Measurements from ENCODE around the gene PVRIG. TPM values are rescaled to one million over a fixed set of nuclear protein-coding genes. Genes with fewer than 3 reads are reported as not detected.
"Not testable (repeated sequence)": the region's sequence is repeated elsewhere in the genome, so short reads cannot be mapped to it uniquely, and the experiment has no call there.

Gene PVRIG
- total and polyA plus RNA-seq, 9 donors = 0.12 to 1.7 (median 0.28) TPM; not detected in 2

DNA sequence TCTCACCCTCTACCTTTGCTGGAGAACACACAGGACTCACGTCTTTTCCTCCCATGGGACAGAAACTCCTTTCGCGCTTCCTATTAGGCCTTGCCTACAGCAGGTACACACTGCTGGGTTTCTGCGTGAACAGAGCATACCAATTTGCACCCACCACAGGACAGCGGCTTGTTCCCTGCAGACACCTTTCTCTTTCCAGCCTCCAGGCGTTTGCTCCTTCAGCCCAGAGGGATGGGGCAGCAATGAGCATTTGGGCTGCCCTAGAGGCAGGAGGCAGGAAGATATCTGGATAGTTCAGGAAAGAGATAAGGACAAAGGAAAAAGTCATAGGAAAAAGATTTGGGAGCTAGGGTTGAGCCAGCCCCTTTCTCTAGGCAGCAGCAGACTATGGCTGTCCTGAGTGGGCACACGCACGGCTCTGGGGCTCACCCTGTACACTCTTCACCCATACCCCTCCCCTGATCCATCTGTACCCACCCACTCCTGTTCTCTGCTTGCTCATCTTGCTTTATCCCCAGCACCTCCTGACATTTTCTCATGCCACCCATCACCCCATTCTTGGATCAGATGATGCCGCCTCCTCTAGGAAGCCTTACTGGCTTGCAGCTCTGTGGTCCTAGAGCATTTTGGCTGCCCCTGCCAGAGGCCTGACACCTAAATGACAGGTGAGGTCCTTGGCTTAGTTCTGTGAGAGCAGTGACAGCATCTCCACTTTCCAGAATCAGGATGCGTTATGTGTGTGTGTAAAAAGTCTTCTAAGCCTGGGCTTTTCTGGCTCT, 47.0 kb downstream of the PVRIG start:
- Histone ChIP-seq H3K27me3 (no peaks in the 10 kb centered on the region), H3K9me3 (no peaks in the 10 kb centered on the region), H3K36me3 (no peaks in the 10 kb centered on the region), H3K4me1 (ENCODE audit: insufficient read depth) (peaks cover 5% of the 10 kb centered on the region), H3K4me3 (no peak overlapping the region), H3K27ac (no peak overlapping the region)
- DNase-seq = no peak
- TF ChIP-seq, protein P1, sequence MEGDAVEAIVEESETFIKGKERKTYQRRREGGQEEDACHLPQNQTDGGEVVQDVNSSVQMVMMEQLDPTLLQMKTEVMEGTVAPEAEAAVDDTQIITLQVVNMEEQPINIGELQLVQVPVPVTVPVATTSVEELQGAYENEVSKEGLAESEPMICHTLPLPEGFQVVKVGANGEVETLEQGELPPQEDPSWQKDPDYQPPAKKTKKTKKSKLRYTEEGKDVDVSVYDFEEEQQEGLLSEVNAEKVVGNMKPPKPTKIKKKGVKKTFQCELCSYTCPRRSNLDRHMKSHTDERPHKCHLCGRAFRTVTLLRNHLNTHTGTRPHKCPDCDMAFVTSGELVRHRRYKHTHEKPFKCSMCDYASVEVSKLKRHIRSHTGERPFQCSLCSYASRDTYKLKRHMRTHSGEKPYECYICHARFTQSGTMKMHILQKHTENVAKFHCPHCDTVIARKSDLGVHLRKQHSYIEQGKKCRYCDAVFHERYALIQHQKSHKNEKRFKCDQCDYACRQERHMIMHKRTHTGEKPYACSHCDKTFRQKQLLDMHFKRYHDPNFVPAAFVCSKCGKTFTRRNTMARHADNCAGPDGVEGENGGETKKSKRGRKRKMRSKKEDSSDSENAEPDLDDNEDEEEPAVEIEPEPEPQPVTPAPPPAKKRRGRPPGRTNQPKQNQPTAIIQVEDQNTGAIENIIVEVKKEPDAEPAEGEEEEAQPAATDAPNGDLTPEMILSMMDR (IDR thresholded peaks at IDR 0.05) = no peak
- TF ChIP-seq EP300 (IDR thresholded peaks at IDR 0.05) = no peak
- 91 to 94% (median 92%) methylated on average over 10 of the region's 10 CpGs for WGBS, 3 donors
- intact Hi-C loops (cut with DNase I) = no loop called here

DNA sequence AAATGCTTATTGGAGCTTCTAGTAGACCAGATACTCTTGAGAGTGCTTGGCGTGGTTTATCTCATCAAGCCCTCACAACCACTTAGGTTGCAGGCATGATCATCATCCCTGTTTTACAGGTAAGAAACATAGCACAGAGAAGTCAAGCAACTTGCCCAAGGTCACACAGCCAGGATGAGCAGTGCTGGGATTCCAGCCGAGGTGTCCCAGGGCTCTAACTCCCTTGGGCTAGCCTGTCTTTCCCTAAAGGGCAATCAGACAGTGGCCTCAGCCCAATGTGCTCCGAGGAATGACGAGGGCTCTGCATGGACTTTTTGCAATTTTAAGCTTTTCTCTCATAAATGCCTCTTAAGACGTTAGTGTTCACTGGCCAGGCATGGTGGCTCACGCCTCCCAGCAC, 47.9 kb downstream of the PVRIG start:
- Histone ChIP-seq H3K27ac (no peak overlapping the region), H3K4me3 (no peak overlapping the region), H3K36me3 (no peaks in the 10 kb centered on the region), H3K4me1 (ENCODE audit: insufficient read depth) (peaks cover 5% of the 10 kb centered on the region), H3K27me3 (no peaks in the 10 kb centered on the region), H3K9me3 (no peaks in the 10 kb centered on the region)
- DNase-seq = no peak
- TF ChIP-seq POLR2A (IDR thresholded peaks at IDR 0.05) = no peak
- TF ChIP-seq EP300 (IDR thresholded peaks at IDR 0.05) = no peak
- TF ChIP-seq, protein P1 (IDR thresholded peaks at IDR 0.05) = no peak
- intact Hi-C loops (cut with DNase I) = no loop called here
- WGBS, 3 donors = 84 to 89% (median 88%) methylated on average over 6 of the region's 6 CpGs

DNA sequence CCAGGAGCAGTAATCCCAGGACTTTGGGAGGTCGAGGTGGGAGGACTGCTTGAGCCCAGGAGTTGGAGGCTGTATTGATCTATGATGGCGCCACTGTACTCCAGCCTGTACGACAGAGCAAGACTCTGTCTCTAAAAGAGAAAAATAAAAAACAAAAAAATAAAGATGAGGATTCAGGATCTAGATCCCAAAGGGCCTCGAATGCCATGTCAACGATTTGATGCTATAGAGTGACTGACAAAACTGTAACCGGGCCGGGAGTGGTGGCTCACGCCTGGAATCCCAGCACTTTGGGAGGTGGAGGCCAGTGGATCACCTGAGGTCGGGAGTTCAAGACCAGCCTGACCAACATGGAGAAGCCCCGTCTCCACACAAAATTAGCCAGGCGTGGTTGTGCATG, 49.1 kb downstream of the PVRIG start:
- intact Hi-C loops (cut with DNase I); DNase-seq: not testable (repeated sequence)
- 87 to 90% (median 88%) methylated on average over 11 of the region's 11 CpGs for WGBS, 3 donors

DNA sequence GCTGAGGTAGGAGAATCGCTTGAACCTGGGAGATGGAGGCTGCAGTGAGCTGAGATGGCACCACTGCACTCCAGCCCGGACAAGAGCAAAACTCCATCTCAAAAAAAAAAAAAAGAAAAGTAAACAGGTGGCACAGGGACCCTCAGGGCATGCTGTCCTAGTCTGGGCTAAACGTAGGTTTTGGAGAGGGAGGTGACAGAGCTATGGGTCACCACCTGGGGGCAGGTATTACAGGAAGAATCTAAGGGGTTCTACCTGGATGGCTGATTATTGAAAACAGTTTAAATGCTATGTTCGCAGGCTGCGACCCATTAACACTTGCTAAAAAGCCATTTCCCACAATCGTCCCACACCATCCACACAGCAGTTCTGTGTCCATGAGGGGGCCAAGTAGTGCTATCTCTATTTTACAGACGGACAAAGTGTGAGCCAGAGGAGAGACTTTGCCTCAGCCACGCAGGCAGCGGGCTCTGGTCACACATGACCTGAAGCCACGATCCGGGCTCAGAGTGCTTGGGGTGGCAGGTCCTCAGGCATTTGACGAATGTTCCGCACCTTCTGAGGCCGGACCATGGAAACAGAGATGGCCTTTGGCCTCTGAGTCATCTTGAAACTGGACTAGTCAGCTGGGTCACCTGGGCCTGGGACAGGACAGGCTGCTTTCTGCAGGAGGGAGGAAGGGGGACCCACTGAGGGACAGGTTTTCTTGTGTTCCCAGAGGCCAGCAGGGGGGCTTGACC, 49.7 kb downstream of the PVRIG start:
- H3K4me3 ChIP-seq; H3K36me3 ChIP-seq; H3K9me3 ChIP-seq; intact Hi-C loops (cut with DNase I); H3K27me3 ChIP-seq; H3K4me1 ChIP-seq (ENCODE audit: insufficient read depth): not testable (repeated sequence)
- peak overlapping the region in 1 of 2 donors; percentile 70 for H3K27ac ChIP-seq
- 58 to 64% (median 61%) methylated on average over 13 to 14 of the region's 14 CpGs for WGBS, 3 donors
- DNase-seq = peak; percentile 23 to 47 (median 26)

More for the DNA sequence above, 49.1 kb downstream of the PVRIG start:
- peak overlapping the region in 1 of 2 donors; percentile 70 for H3K27ac ChIP-seq
- not testable (repeated sequence) for H3K4me1 ChIP-seq (ENCODE audit: insufficient read depth); H3K9me3 ChIP-seq; H3K36me3 ChIP-seq; H3K4me3 ChIP-seq; H3K27me3 ChIP-seq

DNA sequence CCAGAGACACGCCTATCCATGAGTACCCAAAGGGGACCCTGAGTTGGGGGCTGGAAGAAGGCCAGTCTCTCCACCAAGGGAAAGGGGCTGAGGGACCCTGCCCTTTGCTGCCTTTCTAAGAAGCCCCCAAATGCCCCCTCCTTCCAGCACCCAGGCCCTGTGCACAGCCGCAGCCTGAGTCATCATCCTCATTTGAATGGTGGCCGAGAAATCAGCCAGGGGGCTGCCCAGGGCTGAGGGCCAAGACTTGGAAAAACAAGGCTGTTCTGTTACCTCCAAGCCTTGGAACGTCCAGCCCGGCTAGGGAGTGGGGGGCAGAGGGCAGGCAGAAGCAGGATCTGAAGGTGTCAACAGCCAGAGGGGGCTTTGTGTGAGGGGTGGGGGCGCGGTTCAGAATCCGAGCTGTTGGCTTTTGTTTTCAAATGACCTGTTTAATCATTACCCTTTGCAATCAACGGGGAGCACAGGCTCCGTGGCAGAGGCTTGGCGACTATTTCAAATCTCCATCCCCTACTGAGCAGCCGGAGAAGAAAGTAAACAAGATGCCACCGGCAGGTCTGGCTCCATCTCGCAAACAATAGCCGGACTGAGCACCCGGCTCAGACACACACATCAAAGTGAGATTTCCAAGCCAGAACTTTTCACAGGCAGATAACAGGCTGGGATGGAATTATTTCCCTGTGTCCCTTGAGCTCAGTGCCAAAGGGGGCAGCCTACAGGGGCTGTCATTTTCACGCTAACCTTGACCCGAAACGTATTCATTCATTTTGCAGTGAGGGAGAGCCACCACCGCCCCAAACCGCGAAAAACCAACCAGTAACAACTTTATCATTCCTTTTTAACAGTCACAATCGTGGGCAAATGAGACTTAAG, 50.5 kb downstream of the PVRIG start:
- H3K27me3 ChIP-seq; H3K4me1 ChIP-seq (ENCODE audit: insufficient read depth); intact Hi-C loops (cut with DNase I); H3K9me3 ChIP-seq; H3K36me3 ChIP-seq: not testable (repeated sequence)
- DNase-seq = peak; percentile 48 to 71 (median 49)
- peak overlapping the region in 1 of 2 donors; percentile 70 for H3K27ac ChIP-seq
- H3K4me3 ChIP-seq = peak overlapping the region; percentile 85
- WGBS, 3 donors = 2 to 10% (median 7%) methylated on average over 14 to 20 of the region's 23 CpGs

Other genes starting within 250 kb of the PVRIG start
- gene AZGP1, start 243.9 kb upstream of the PVRIG start, total RNA-seq = 10 to 100 TPM in 1 of 7 donors, 1 to 10 TPM in 3, under 1 TPM in 3; 0.34 to 21.3 (median 2.3) TPM
- 1 to 10 TPM; 1.3 to 5.4 TPM for gene AZGP1, start 243.9 kb upstream of the PVRIG start, polyA plus RNA-seq
- gene ZKSCAN1, start 204.4 kb upstream of the PVRIG start, total RNA-seq = 10 to 100 TPM; 28.8 to 90.7 (median 73.9) TPM
- gene ZKSCAN1, start 204.4 kb upstream of the PVRIG start, polyA plus RNA-seq = 10 to 100 TPM; 14.2 to 29.4 TPM
- 10 to 100 TPM in 6 of 7 donors, 1 to 10 TPM in 1; 9.2 to 16.2 (median 13.5) TPM for gene ZSCAN21, start 170.2 kb upstream of the PVRIG start, total RNA-seq
- 10 to 100 TPM in 1 of 2 donors, 1 to 10 TPM in 1; 9.2 to 11.8 TPM for gene ZSCAN21, start 170.2 kb upstream of the PVRIG start, polyA plus RNA-seq
- 10 to 100 TPM; 21.9 to 45.0 (median 38.4) TPM for gene ZNF3, start 138.2 kb upstream of the PVRIG start, total RNA-seq
- 10 to 100 TPM; 28.0 to 41.3 TPM for gene ZNF3, start 138.2 kb upstream of the PVRIG start, polyA plus RNA-seq
- 100 to 1,000 TPM in 2 of 7 donors, 10 to 100 TPM in 5; 33.6 to 110 (median 98.2) TPM for gene COPS6, start 131.0 kb upstream of the PVRIG start, total RNA-seq
- gene COPS6, start 131.0 kb upstream of the PVRIG start, polyA plus RNA-seq = 100 to 1,000 TPM in 1 of 2 donors, 10 to 100 TPM in 1; 97.4 to 145 TPM
- 10 to 100 TPM; 24.4 to 57.6 (median 37.9) TPM for gene MCM7, start 118.6 kb upstream of the PVRIG start, total RNA-seq
- gene MCM7, start 118.6 kb upstream of the PVRIG start, polyA plus RNA-seq = 10 to 100 TPM; 45.1 to 79.7 TPM
- 10 to 100 TPM; 10.9 to 20.3 (median 14.2) TPM for gene AP4M1, start 118.3 kb upstream of the PVRIG start, total RNA-seq
- gene AP4M1, start 118.3 kb upstream of the PVRIG start, polyA plus RNA-seq = 10 to 100 TPM; 13.8 to 19.0 TPM
- gene TAF6, start 100.6 kb upstream of the PVRIG start, total RNA-seq = 10 to 100 TPM; 35.9 to 66.1 (median 57.5) TPM
- 10 to 100 TPM; 43.1 to 52.1 TPM for gene TAF6, start 100.6 kb upstream of the PVRIG start, polyA plus RNA-seq
- gene CNPY4, start 100.3 kb upstream of the PVRIG start, total RNA-seq = 10 to 100 TPM; 11.7 to 28.7 (median 22.0) TPM
- gene CNPY4, start 100.3 kb upstream of the PVRIG start, polyA plus RNA-seq = 10 to 100 TPM; 33.9 to 42.8 TPM
- gene MBLAC1, start 93.0 kb upstream of the PVRIG start, total RNA-seq = 1 to 10 TPM; 3.4 to 6.7 (median 4.5) TPM
- 1 to 10 TPM in 1 of 2 donors, under 1 TPM in 1; 0.28 to 3.4 TPM for gene MBLAC1, start 93.0 kb upstream of the PVRIG start, polyA plus RNA-seq
- 100 to 1,000 TPM; 101 to 245 (median 108) TPM for gene LAMTOR4, start 71.0 kb upstream of the PVRIG start, total RNA-seq
- 100 to 1,000 TPM in 1 of 2 donors, 10 to 100 TPM in 1; 10.3 to 246 TPM for gene LAMTOR4, start 71.0 kb upstream of the PVRIG start, polyA plus RNA-seq
- gene TRAPPC14, start 61.2 kb upstream of the PVRIG start, total RNA-seq = 10 to 100 TPM in 5 of 7 donors, 1 to 10 TPM in 2; 6.2 to 27.2 (median 14.8) TPM
- 1 to 10 TPM; 2.8 to 9.1 TPM for gene TRAPPC14, start 61.2 kb upstream of the PVRIG start, polyA plus RNA-seq
- gene GAL3ST4, start 51.3 kb upstream of the PVRIG start, total RNA-seq = 10 to 100 TPM in 2 of 7 donors, 1 to 10 TPM in 5; 3.1 to 16.3 (median 7.4) TPM
- gene GAL3ST4, start 51.3 kb upstream of the PVRIG start, polyA plus RNA-seq = 10 to 100 TPM in 1 of 2 donors, 1 to 10 TPM in 1; 4.3 to 10.6 TPM
- gene GPC2, start 42.6 kb upstream of the PVRIG start, total RNA-seq = 1 to 10 TPM; 2.0 to 5.6 (median 3.1) TPM
- gene GPC2, start 42.6 kb upstream of the PVRIG start, polyA plus RNA-seq = 1 to 10 TPM in 1 of 2 donors, under 1 TPM in 1; 0.25 to 2.9 TPM
- gene STAG3, start 42.0 kb upstream of the PVRIG start, total RNA-seq = 1 to 10 TPM in 4 of 7 donors, under 1 TPM in 3; 0.66 to 2.8 (median 1.7) TPM
- 1 to 10 TPM; 1.9 to 3.2 TPM for gene STAG3, start 42.0 kb upstream of the PVRIG start, polyA plus RNA-seq
- not detected for gene SPDYE3, start 87.8 kb downstream of the PVRIG start, total RNA-seq
- under 1 TPM in 1 of 2 donors, not detected in 1; 0.12 TPM for gene SPDYE3, start 87.8 kb downstream of the PVRIG start, polyA plus RNA-seq
- 10 to 100 TPM; 29.0 to 55.9 (median 41.1) TPM for gene PILRB, start 138.2 kb downstream of the PVRIG start, total RNA-seq
- 10 to 100 TPM; 17.2 to 50.2 TPM for gene PILRB, start 138.2 kb downstream of the PVRIG start, polyA plus RNA-seq
- 10 to 100 TPM in 1 of 7 donors, 1 to 10 TPM in 6; 1.5 to 25.9 (median 4.1) TPM for gene PILRA, start 153.5 kb downstream of the PVRIG start, total RNA-seq
- 1 to 10 TPM; 4.8 to 9.0 TPM for gene PILRA, start 153.5 kb downstream of the PVRIG start, polyA plus RNA-seq
- gene ZCWPW1, start 208.8 kb downstream of the PVRIG start, total RNA-seq = 1 to 10 TPM; 2.6 to 6.5 (median 5.0) TPM
- gene ZCWPW1, start 208.8 kb downstream of the PVRIG start, polyA plus RNA-seq = 1 to 10 TPM; 8.2 to 9.3 TPM
- 10 to 100 TPM; 29.4 to 60.6 (median 44.7) TPM for gene MEPCE, start 209.9 kb downstream of the PVRIG start, total RNA-seq
- gene MEPCE, start 209.9 kb downstream of the PVRIG start, polyA plus RNA-seq = 10 to 100 TPM; 30.0 to 48.9 TPM
- gene PPP1R35, start 216.5 kb downstream of the PVRIG start, total RNA-seq = 10 to 100 TPM; 31.8 to 48.5 (median 39.1) TPM
- gene PPP1R35, start 216.5 kb downstream of the PVRIG start, polyA plus RNA-seq = 10 to 100 TPM in 1 of 2 donors, 1 to 10 TPM in 1; 2.7 to 39.8 TPM
- gene SPACDR, start 244.3 kb downstream of the PVRIG start, total RNA-seq = 1 to 10 TPM in 2 of 7 donors, under 1 TPM in 4, not detected in 1; 0.45 to 3.0 (median 0.87) TPM
- gene SPACDR, start 244.3 kb downstream of the PVRIG start, polyA plus RNA-seq = under 1 TPM; 0.25 to 0.71 TPM